GM18505 (cell line): ENCODE measurements around the gene DNAJC7.
"Not testable (repeated sequence)": the region's sequence is repeated elsewhere in the genome, so short reads cannot be mapped to it uniquely, and the experiment has no call there.

Experiments
- ATAC-seq: cut with Tn5 transposase; IDR thresholded peaks from one replicate; pipeline ENCODE4 v1.9.1; 2021; ENCODE audit not compliant: unreplicated experiment
- POLR2A ChIP-seq: IDR thresholded peaks from 4 replicates; pipeline ENCODE4 v1.6.1; 2011; ENCODE audit warnings: borderline replicate concordance; ENCODE audit not compliant: insufficient read depth, insufficient read length; ENCODE audit errors: extremely low read depth

The DNAJC7 gene

DNA sequence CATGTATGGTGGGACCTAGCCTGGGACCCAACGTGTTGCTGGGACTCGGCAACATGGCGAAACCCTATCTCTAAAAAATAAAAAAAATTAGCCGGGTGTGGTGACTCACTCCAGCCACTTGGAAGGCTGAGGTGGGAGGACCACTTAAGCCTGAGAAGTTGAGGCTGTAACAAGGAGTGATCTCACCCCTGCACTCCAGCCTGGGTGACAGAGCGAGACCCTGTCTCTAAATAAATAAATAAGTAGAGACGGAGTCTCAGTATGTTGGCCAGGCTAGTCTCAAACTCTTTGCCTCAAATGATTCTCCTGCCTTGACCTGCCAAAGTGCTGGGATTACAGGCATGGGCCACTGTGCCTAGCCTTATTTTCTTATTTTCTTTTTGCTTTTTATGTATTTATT, 60.7 kb downstream of the DNAJC7 start:
- no peak for TF ChIP-seq POLR2A
- ATAC-seq = no peak

DNA sequence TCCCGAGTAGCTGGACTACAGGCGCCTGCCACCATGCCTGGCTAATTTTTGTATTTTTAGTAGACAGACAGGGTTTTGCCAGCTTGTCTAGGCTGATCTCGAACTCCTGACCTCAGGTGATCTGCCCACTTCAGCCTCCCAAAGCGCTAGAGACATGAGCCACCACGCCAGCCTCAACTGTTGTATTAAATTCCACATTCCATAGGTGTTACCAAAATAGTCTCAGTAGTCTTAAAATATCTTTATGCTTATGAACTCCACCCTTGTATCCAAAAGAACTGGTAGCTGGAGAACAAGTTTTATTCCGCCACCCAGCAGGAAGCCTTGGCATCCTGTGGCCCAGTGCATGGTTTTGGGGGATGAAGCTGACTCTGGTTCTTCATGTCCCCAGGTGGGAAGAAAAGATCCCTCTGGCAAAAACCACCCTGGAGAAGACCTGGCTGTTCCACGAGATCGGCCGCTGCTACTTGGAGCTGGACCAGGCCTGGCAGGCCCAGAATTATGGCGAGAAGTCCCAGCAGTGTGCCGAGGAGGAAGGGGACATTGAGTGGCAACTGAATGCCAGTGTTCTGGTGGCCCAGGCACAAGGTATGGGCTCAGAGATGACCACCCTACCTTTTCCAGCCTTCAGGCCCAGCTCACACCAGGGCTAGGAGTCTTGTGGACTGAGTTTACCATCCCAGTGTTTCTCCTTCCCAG, 68.3 kb downstream of the DNAJC7 start:
- no peak for ATAC-seq
- TF ChIP-seq POLR2A = no peak

DNA sequence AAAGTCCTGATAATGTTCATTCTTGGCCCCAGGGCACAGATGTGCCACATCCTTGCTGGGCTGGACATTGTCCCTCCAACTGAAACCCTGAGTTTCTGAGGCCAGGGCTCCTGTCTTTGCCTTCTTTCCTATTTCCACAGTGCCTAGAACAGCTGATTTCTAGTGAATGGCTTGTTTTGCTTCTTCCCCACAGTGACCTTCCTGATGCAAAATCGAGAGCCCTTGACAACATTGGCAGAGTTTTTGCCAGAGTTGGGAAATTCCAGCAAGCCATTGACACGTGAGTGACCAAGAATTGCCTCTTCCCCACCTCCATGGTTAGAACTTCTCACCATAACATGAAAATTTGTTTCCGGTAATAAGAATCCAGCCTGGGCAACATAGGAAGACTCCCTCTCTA, 72.3 kb downstream of the DNAJC7 start:
- no peak for TF ChIP-seq POLR2A
- ATAC-seq = no peak

DNA sequence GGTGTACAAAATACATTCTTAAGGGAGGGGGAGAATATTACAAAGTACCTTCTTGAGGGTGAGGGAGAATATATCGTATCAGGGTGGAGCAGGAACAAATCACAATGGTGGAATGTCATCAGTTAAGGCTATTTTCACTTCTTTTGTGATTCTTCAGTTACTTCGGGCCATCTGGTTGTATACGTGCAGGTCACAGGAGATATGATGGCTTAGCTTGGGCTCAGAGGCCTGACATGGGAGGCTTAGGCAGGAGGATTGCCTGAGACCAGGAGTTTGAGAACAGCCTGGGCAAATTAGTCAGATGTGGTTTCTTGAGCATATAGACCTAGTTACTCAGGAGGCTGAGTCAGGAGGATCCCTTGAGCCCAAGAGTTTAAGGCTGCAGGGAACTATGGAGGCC, 73.7 kb downstream of the DNAJC7 start:
- no peak for ATAC-seq
- no peak for TF ChIP-seq POLR2A

DNA sequence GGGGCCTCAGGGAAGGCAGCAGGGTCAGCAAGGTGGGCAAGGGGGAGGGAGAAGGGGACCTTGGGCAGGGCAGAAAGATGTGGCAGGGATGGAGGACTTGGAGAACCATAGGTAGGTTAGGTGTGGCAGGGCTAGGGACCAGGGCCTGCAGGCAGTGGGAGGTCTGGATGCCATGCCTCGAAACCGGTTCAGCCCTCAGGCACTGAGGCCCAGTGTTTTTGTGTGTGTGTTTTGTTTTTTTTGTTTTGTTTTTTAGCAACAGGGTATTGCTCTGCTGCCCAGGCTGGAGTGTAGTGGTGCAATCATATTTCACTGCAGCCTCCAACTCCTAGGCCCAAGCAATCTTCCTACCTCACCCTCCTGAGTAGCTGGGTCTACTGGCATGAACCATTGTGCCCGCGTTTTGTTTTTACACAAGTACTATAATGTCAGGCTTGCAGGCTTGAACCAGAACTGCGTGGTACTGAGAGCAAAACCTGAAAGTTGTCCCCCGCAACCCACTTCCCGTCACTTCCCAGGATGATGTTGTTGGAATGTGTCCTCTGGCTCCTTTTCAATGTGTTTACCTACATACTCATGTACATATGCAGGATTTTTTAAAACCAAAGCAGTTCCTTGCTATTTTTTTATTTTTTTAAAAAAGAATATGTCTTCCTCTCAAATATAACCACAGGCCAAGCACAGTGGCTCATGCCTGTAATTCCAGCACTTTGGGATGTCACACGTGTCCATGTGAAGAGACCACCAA, 74.4 kb downstream of the DNAJC7 start:
- no peak for TF ChIP-seq POLR2A
- no peak for ATAC-seq

DNA sequence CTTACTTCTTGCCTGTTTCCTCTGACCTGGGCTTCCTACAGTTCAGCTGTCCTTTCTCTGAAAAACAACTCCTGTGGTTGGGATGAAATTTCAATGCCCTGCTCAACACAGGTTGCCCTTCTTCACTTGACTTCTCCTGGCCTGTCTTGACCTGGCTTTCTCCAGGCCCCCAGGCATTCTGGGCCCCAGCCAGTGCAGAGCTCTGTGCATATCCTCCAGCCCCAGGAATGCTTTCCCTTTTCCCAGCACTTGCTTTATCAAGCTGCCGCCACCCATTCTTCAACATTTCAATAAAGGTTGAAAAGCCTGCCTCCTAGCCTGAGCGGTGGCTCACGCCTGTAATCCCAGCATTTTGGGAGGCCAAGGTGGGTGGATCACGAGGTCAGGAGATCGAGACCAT, 76.1 kb downstream of the DNAJC7 start:
- no peak for TF ChIP-seq POLR2A
- no peak for ATAC-seq

DNA sequence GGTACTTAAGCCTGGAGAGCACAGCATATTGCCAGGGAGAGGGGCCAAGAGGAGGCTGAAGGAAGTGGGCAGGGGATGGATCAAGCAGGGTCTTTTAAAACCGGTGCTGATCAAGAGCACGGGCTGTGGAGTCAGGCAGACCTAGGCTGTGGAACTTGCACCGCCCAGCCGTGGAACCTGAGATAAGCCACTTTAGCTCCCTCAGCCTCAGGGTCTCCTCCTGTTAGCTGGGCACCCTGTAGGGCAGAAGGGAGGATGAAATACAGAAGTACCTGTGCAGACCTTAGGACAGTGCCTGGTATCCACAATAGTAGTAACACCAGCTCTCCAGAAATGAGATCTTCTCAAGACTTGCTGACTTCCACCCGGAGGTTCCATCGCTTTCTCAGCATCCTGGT, 77.5 kb downstream of the DNAJC7 start:
- TF ChIP-seq POLR2A = no peak
- no peak for ATAC-seq

DNA sequence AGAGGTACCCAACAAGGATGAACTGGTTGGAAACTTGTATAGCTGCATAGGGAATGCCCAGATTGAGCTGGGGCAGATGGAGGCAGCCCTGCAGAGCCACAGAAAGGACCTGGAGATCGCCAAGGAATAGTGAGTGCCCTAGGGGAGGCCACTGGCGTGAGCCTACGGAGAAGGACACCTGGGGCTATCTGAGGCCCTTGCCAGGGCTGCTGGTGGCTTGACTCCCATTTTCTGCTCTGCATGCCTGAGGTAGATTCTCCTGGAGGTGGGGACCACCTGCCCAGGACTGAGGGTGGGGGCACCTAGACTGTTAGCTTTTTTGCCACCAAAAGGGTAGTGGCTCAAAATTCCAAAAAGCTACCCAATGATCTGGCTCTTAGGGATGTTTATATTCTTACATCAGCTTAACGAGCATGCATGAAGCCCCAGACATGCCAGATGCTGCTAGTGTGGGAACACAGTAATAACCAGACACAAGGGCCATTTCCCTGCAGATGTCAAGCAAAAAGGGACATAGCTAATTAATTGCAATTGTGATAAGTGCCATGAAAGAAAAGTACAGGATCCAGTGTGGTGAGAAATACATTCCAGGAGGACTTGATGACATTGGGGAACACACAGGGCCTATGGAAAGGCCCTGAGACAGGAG, 78.1 kb downstream of the DNAJC7 start:
- no peak for TF ChIP-seq POLR2A
- no peak for ATAC-seq

DNA sequence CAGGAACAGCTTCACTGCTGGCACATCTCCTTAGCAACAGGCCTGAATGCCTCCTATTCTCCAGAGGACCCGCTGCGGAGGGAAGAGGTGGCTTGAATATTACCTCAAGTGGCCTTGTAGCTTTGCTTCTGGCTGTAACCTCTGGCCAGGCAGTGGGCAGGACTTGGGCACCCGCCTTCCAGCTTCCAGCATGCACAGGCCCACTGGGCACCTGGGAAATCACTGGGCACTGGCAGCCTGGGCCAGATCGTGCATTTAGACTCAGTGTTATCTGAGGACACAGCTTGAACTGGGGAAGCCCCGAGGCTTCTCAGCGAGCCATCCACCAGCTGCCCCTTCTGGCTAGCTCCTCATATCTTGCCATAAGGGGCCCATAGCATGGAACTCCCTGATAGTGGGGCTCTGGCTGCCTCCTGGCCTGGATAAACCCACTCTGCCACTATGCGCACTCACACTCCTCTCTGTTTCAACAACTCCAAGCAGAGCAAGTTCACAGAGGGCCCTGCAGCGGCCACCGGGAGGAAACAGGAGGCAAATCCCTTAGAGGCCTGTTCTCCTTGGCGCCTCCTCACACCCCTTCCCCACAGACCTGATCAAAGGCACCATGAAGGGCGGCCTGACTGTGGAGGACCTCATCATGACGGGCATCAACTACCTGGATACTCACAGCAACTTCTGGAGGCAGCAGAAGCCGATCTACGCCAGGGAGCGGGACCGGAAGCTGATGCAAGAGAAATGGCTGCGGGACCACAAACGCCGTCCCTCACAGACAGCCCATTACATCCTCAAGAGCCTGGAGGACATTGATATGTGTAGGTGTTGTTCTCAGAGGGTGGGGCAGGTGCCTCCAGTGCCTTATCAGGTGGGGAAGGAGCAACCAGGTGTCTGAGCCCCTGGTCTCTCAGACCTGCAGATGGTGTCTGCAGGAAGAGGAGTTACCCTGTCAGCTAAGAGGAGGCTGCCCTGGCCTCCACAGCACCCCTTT, 79.0 kb downstream of the DNAJC7 start:
- TF ChIP-seq POLR2A = no peak
- no peak for ATAC-seq

DNA sequence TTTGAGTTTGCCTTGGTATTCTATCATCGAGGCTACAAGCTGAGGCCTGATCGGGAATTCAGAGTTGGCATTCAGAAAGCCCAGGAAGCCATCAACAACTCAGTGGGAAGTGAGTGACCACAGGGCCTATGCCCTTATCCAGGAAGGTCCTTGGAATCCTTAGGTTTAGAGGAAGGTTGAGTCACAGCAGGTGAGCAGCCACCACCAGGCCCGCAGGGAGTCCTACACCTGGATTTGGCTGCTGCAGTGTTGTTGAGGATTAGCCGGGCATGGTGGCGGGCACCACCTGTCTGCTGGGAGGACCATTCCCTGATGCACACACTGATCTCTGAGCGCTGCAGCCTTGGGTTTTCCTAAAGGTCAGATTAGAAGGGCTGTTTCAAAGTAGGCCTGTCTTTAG, 81.6 kb downstream of the DNAJC7 start:
- TF ChIP-seq POLR2A = no peak
- ATAC-seq = no peak

DNA sequence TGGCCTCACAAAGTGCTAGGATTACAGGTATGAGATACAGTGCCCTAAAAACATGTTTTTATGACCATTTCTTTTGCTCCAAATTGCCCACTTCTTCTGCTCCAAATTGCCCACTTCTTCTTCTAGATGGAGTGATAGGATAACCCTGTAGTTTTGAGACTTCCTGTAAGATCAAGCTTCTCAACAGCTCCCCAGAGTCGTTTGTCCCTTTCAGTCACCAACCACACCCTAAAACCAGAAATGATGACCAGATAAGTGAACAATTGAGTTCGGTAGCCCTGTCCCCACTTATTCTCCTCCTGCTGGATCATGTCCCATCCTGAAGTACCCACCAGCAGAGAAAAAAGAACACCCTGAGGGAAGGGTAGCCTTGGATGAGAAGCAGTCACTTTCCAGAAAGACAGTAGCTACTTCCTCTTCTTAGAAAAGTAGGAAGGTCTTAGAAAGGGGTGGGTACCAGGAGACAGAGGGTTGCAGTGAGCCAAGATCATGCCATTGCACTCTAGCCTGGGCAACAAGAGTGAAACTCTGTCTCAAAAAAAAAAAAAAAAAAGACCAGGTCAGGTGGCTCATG, 84.3 kb downstream of the DNAJC7 start:
- ATAC-seq = no peak
- no peak for TF ChIP-seq POLR2A

DNA sequence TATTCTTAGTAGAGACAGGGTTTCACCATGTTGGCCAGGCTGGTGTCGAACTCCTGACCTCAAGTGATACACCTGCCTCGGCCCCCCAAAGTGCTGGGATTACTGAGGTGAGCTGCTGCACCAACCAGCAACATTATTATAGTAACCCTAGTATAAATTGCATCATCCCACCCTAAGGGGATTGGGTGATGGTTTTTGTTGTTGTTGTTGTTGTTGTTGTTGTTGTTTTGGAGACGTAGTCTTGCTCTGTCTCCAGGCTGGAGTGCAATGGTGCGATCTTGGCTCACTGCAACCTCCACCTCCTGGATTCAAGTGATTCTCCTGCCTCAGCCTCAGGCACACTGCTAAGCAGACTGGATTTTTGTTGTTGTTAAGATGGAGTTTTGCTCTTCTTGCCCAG, 85.5 kb downstream of the DNAJC7 start:
- ATAC-seq = not testable (repeated sequence)

DNA sequence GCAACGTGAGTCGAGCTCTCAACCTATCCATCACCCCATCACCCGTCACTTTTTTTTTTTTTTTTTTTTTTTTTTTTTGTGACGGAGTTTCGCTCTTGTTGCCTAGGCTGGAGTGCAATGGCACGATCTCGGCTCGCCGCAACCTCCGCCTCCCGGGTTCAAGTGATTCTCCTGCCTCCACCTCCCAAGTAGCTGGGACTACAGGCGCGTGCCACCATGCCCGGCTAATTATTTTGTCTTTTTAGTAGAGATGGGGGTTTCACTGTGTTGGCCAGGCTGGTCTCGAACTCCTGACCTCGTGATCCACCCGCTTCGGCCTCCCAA, 86.4 kb downstream of the DNAJC7 start:
- peak; percentile 24 for ATAC-seq
